Measurements from ENCODE around the gene PRELID3B.

The PRELID3B gene

GRCh38 chr20:59006864-59007664 lies 35.5 kb downstream of the PRELID3B start, which contains the start of gene CTSZ:
Gene CTSZ (minus strand): TSS chr20:59007254. CDS start chr20:59007128, 126 bp downstream.
- DNase-seq = no peak

DNA sequence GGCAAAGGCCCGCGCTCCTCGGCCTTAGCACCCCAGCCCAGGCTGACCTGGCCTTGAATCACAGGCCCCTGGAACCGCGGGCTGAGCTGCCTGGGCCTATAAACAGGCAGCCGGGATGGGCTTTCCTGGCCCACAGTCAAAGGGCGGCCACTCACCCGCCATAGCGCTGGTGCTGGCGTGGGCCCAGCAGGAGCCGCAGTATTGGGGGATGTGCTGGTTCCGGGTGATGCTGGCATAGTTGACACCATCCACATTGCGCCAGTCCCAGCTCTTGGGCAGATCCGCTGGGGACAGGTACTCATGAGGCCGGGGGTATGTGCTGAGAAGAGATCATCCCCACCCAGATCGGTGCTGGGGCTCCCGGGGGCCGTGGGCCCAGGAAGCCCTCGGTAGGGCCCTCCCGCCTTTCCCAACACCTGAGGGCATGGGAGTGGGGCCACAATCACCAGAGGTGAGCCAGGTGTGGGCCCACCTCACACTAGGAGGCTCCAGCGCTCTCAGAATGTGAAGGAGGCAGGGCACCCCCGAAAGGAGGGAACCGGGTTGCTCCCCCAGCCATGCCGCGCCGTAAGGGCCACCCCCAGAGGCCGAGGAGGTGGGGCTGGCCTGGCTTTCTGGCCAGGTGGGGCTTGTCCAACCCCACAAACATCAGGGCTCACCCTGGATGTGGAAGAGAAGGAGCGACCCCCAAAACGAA lies 36.3 kb downstream of the PRELID3B start:
- DNase-seq = no peak

- no peak for DNase-seq
Measured at GRCh38 chr20:59005523-59006166, 36.9 kb downstream of the PRELID3B start.

DNA sequence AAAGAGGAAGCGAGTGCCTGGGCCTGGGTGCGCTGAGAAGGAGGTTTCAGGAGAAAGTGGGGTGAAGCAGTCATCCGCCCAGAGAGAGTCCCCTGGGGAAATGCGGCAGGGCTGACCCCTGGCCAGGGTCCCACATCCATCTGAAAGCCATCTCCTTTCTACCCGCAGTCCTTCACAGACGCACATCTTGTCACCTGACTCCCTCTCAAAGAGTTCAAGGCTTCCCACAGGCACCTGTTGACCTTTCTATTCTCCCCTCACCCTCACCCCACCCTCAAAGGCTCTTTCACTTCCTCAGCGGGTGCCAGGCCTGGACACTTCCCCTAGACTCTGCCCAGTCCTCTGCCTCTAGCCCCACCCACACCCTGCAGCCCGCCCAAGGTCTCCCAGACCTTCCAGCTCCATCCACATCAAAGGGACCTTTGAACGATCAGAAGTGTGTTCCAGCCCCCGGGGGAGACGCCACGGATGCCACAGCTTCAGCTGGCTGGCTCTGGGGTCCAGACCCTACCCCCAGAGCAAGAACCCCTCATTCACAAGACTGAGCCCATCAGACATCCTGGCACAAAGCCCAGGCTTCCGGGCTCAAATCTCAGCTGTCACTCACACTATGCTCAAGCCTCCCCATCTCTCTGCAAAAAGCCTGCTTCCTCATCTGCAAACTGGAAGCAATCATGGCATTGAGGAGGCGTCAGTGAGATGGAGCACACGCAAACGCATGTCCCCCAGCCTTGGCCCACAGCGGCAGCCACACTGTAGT lies 37.6 kb downstream of the PRELID3B start:
- DNase-seq = no peak

DNA sequence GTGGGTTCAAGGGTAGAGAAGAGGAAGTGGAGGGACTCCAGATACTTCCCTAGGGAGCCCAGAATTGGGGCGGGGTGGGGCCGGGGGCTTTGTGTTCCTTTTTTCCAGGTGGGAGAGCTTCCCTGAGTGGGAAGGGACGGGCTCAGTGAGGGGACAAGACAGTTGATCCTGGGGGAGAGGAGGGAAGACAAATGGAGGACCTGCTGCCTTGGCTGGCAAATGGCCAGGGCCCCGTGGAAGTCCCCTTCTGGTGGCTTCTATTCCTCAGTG lies 38.2 kb downstream of the PRELID3B start:
- DNase-seq = no peak

GRCh38 chr20:59003836-59004492 lies 38.6 kb downstream of the PRELID3B start:
- DNase-seq = no peak

GRCh38 chr20:59002874-59003399 lies 39.6 kb downstream of the PRELID3B start:
- no peak for DNase-seq

- no peak for DNase-seq
Measured at GRCh38 chr20:59002388-59002787, 40.2 kb downstream of the PRELID3B start.

DNA sequence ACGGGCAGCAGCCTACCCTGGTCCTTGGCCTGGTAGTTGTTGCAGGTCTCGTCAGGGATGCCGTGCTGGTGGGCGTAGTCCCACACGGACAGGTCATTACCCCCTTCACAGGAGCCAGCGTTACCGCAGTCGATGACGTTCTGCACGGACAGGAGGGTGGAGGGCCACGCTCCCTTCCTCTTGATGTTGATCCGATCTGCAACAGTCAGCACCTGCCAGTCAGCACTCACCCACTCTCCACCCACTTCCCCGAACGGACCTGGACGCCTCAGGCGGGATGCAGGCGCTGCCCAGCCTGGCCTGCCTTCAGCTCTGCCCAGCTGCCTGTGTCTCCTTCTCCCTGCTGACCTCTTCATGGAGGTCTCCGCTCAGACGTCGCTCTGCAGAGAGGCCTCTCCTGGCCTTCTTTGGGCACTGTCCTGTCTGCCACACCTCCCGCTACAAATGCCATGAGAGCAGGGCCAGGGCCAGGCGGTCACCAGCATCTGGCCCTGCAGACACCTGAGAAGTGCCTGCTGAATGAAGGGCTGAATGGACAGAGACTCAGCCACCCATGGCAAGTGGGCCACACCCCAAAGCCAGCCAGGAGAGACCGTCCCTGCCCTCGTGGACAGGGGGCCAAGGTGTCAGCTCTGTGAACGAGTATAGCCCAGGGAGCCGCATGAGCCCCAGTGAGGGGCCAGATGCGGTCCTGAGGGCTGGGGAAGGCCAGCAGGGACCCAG lies 41.0 kb downstream of the PRELID3B start:
- DNase-seq = no peak

DNA sequence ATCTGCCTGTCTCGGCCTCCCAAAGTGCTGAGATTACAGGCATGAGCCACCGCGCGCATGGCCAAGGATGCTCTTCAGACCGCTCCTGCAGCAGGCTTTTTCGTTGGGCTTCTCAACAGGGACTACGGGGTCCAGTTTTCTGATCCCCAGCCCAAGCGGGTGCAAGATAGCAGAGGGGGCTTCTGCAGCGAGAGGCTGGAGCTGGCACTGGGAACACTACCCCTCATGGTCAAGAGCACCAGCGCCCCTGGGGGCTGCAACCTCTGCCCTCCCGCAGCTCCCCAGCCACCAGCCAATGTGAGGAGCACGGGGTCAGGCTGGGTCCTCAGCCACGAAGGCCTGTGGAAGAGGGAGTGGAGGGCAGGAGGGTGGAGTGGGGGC lies 41.5 kb downstream of the PRELID3B start:
- DNase-seq = no peak

GRCh38 chr20:59000326-59000725 lies 42.3 kb downstream of the PRELID3B start:
- no peak for DNase-seq

DNA sequence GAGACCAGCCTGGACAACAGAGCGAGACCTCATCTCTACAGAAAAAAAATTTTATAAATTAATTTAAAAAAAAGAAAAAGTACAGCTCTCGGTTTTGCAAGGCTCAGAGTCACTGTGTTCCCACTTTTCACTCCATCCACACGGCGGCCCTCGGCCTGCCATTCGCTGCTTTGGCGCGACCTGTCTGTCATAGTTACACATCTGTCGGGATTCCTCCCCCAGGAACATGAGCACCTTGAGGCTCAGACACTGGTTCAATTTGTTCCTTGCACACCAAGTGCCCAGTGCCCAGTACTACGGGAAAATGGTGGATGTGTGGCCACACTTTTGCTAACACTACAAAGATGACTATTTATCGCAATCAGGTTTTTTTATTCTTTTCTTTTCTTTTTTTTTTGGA lies 43.9 kb downstream of the PRELID3B start:
- no peak for DNase-seq

- no peak for DNase-seq
Measured at GRCh38 chr20:58997141-58997770, 45.3 kb downstream of the PRELID3B start.

DNA sequence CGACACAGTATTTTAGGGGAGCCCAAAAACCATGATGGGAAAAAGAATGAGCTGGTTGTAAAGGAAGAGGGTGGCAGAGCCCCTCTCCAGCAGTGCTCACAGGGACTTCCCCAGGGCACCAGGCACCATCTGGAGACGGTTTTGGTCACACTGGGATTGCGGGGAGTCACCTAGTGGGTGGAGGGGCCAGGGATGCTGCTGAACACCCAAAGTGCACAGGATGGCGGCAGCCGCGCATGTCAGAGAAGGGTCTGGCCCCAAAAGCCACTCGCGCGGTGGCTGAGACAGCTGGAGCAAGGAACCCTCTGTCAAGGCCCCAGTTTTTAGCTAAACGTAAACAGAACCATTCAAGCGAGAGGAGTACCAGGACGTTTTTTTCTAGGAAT lies 46.4 kb downstream of the PRELID3B start:
- no peak for DNase-seq

- DNase-seq = no peak
Measured at GRCh38 chr20:58995461-58996225, 46.9 kb downstream of the PRELID3B start.

GRCh38 chr20:58994390-58995159 lies 48.0 kb downstream of the PRELID3B start:
- DNase-seq = no peak

DNA sequence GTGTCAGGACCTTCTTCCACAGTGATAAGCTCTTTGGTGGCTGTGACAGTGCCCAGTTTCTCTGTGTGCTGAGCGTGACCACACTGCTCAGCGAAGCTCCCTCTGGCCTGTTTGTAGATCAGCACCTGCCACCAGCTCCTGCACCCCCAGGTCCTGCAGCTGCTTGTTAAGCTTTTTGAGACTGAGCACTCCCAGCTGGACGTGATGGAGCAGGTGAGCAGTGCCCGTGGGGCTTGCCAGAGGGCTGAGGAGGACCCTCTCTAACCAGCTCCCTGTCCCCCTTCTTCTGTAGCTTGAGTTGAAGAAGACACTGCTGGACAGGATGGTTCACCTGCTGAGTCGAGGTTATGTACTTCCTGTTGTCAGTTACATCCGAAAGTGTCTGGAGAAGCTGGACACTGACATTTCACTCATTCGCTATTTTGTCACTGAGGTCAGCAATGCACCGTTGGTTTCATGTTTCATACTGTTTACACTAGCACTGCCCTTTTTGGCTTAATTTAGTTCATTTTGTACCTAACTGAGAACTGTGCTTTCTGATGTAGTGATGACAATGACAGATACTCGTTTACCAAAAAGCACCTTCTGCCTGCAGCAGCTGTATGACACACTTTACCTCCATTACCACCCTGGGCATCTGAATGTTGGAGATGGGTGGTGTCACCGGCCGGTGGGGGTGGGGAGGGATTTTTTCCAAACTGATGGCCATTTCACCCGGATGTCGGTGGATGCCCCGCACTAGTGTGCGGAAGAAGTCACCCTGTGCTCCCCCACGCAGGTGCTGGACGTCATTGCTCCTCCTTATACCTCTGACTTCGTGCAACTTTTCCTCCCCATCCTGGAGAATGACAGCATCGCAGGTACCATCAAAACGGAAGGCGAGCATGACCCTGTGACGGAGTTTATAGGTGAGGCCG lies 49.0 kb downstream of the PRELID3B start:
- no peak for DNase-seq

DNA sequence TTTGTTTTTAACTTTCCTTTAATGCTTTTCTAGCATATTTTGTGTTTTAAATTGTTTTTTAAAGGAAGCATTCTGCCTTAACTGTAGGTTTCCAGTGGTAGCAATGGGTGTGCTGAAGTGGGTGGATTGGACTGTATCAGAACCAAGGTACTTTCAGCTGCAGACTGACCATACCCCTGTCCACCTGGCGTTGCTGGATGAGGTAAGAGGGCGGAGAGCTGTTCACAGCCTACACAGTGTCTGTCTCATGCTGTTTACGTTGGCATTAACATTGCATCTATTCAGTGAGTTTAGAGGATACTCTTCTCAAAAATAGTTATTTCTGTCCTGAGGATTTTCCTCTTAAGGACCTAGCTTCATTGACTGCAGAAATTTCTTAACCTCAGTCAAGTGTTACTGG lies 49.7 kb downstream of the PRELID3B start:
- DNase-seq = no peak

GRCh38 chr20:58991715-58992114 lies 50.9 kb downstream of the PRELID3B start:
- no peak for DNase-seq

Data from KG1 (cell line).